PFSK-1 (cell line): ENCODE data around the gene HMX3.

Experiments used
- FOXP2 ChIP-seq: optimal IDR thresholded peaks from 2 replicates; pipeline ENCODE3; 2011; ENCODE audit warnings: borderline replicate concordance, control low read depth, inconsistent platforms; ENCODE audit not compliant: insufficient read depth; ENCODE audit errors: extremely low read length, extremely low read depth
- POLR2AphosphoS5 ChIP-seq: IDR thresholded peaks from 2 replicates; pipeline ENCODE4 v1.6.1; 2012; ENCODE audit warnings: low read depth, mild to moderate bottlenecking, control low read depth, low read length, moderate library complexity
- TAF1 ChIP-seq: IDR thresholded peaks from 2 replicates; pipeline ENCODE4 v1.6.1; 2012; ENCODE audit warnings: low read length, control low read depth, borderline replicate concordance; ENCODE audit not compliant: insufficient read depth
- TF ChIP-seq, protein P1 (sequence below), 2 experiments: IDR thresholded peaks; 2 replicates each; pipeline versions ENCODE4 v1.6.1 to v1.8.0; 2011 to 2012; ENCODE audit warnings: low read depth in 2 of 2, low read length in 2 of 2, control low read depth in 1 of 2, inconsistent platforms in 1 of 2, mild to moderate bottlenecking in 1 of 2, moderate library complexity in 1 of 2; ENCODE audit not compliant: insufficient read depth in 1 of 2

DNA sequence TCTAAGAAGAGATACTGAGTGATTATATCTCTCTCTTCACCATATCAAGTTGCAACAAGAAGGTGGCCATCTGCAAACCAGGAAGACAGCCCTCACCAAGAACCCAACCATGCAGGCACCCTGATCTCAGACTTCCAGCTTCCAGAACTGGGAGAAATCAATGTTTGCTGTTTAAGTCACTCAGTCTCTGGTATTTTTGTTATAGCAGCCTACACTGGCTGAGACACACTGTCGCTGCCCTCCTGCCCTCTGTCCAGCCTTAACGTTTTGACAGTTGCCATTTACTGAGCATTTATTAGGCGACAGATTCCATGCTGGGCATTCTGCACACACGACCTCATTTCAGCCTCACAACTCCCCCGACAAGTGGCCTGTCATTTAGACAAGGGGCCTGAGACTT is 9.5 kb upstream of the HMX3 start:
- TF ChIP-seq, protein P1, sequence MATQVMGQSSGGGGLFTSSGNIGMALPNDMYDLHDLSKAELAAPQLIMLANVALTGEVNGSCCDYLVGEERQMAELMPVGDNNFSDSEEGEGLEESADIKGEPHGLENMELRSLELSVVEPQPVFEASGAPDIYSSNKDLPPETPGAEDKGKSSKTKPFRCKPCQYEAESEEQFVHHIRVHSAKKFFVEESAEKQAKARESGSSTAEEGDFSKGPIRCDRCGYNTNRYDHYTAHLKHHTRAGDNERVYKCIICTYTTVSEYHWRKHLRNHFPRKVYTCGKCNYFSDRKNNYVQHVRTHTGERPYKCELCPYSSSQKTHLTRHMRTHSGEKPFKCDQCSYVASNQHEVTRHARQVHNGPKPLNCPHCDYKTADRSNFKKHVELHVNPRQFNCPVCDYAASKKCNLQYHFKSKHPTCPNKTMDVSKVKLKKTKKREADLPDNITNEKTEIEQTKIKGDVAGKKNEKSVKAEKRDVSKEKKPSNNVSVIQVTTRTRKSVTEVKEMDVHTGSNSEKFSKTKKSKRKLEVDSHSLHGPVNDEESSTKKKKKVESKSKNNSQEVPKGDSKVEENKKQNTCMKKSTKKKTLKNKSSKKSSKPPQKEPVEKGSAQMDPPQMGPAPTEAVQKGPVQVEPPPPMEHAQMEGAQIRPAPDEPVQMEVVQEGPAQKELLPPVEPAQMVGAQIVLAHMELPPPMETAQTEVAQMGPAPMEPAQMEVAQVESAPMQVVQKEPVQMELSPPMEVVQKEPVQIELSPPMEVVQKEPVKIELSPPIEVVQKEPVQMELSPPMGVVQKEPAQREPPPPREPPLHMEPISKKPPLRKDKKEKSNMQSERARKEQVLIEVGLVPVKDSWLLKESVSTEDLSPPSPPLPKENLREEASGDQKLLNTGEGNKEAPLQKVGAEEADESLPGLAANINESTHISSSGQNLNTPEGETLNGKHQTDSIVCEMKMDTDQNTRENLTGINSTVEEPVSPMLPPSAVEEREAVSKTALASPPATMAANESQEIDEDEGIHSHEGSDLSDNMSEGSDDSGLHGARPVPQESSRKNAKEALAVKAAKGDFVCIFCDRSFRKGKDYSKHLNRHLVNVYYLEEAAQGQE (IDR thresholded peaks at IDR 0.05; ENCODE audit: insufficient read depth in 1 of 2, low read depth in 2 of 2, low read length in 2 of 2): no peak
- no peak for TF ChIP-seq POLR2AphosphoS5
- no peak for TF ChIP-seq TAF1
- TF ChIP-seq FOXP2: no peak
